PC-3 (cell line): Measurements from ENCODE around the gene TPST2.

Experiments used
- CTCF ChIP-seq: fragments of 300-600 bp; sonication (generic); conservative IDR thresholded peaks from 2 replicates; pipeline ENCODE4 v1.5.1; 2017; ENCODE audit warnings: antibody characterized with exemption, low read depth, mild to moderate bottlenecking, low read length
- EZH2 ChIP-seq: fragments of 300-600 bp; sonication (generic); IDR thresholded peaks from one replicate; pipeline ENCODE4 v1.6.1; 2017; ENCODE audit warnings: antibody characterized with exemption, mild to moderate bottlenecking, low read length; ENCODE audit not compliant: unreplicated experiment
- EZH2phosphoT487 ChIP-seq: fragments of 300-600 bp; sonication (generic); IDR thresholded peaks from 2 replicates; pipeline ENCODE4 v1.6.1; 2018; ENCODE audit warnings: mild to moderate bottlenecking, antibody characterized with exemption, low read length, borderline replicate concordance

DNA sequence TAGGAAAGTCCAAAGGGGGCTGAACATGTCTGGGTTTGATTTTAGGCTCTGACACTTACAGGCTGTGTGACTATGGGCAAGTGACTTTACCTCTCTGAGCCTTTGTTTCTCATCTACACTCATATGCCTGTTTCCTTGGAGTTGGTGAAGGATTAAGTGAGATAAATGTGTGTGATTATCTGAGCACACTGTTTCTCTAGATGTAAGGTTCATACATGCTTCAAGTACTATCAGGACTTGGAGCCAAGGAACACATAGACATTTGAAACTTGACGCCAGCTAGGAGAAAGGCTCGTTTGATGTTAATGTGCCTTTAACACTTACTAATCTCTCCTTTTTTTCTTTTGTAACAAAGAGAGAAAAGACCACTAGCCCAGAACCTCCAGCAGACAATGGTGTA, 18.2 kb upstream of the TPST2 start:
- TF ChIP-seq CTCF (no peak), EZH2 (no peak), EZH2phosphoT487 (no peak)
